Lung (tissue), 12 donors: ENCODE results near the gene KIF26B. TPM values are rescaled to one million over a fixed set of nuclear protein-coding genes. Genes with fewer than 3 reads are reported as not detected.

ENCODE experiments used
- ATAC-seq: fragments of 200-7000 bp; cut with Tn5 transposase; one replicate; pipeline ENCODE4 v1.9.1; 2020; ENCODE audit warnings: moderate number of reproducible peaks; ENCODE audit not compliant: insufficient read depth, low FRiP score
- DNase-seq, 3 donors: peaks; one replicate each; pipeline ENCODE4 v3.0.0-alpha.2; 2013 to 2017
- H3K27ac ChIP-seq, 2 donors: one replicate each; pipeline ENCODE4 v1.5.1; 2013; ENCODE audit warnings: mild to moderate bottlenecking in 2 of 2, moderate library complexity in 2 of 2, control low read depth in 1 of 2, inconsistent platforms in 1 of 2, low read depth in 1 of 2, low read length in 1 of 2
- H3K27me3 ChIP-seq, 3 donors: one replicate each; pipeline ENCODE4 v1.5.1; 2013; ENCODE audit warnings: low read length in 2 of 3; ENCODE audit not compliant: control insufficient read depth in 3 of 3, insufficient read depth in 3 of 3
- H3K36me3 ChIP-seq, 4 donors: one replicate each; pipeline ENCODE4 v1.5.1; 2013; ENCODE audit warnings: low read length in 4 of 4, mild to moderate bottlenecking in 1 of 4, moderate library complexity in 1 of 4; ENCODE audit not compliant: control insufficient read depth in 4 of 4, insufficient read depth in 4 of 4
- H3K4me1 ChIP-seq, 5 donors: one replicate each; pipeline ENCODE4 v1.5.1; 2013; ENCODE audit warnings: low read length in 5 of 5, mild to moderate bottlenecking in 2 of 5, moderate library complexity in 1 of 5; ENCODE audit not compliant: control insufficient read depth in 5 of 5, insufficient read depth in 5 of 5
- H3K4me3 ChIP-seq: one replicate; pipeline ENCODE4 v1.5.1; 2013; ENCODE audit warnings: mild to moderate bottlenecking, control low read depth, moderate library complexity
- H3K9ac ChIP-seq, 2 donors: one replicate each; pipeline ENCODE4 v1.5.1; 2013; ENCODE audit warnings: low read length in 2 of 2, control low read depth in 1 of 2; ENCODE audit not compliant: insufficient read depth in 1 of 2
- H3K9me3 ChIP-seq, 4 donors: one replicate each; pipeline ENCODE4 v1.5.1; 2013; ENCODE audit warnings: low read length in 3 of 4, mild to moderate bottlenecking in 1 of 4, moderate library complexity in 1 of 4; ENCODE audit not compliant: control insufficient read depth in 4 of 4, insufficient read depth in 3 of 4
- CTCF ChIP-seq: IDR thresholded peaks from 2 replicates; pipeline ENCODE4 v1.5.1; 2012; ENCODE audit warnings: mild to moderate bottlenecking; ENCODE audit errors: control extremely low read depth, extremely low read depth
- WGBS, 2 donors: extraction: QIAGEN DNeasy Blood & Tissue Kit; methylation state at CpG; one replicate each; pipeline ENCODE4 v1.1.7; 2013; 5-methylcytosine and 5-hydroxymethylcytosine counted together
- polyA plus RNA-seq, 2 donors: library from polyadenylated mRNA; stranded (reverse); fragments of 200-250 nt; gene quantifications; one replicate each; pipeline ENCODE4 v1.2.1, GENCODE V29; 2013
- total RNA-seq, 2 donors: library from RNA; depleted of rRNA in 1 of 2; stranded (reverse); fragments of >200 nt in 1 of 2; gene quantifications; one replicate each; pipeline ENCODE4 v1.2.1, GENCODE V29; 2014 to 2021
- donor health status: control.
- donor health status: control.
- donor health status: Bipolar disorder and iron deficiency.
- donor health status: healthy.
- donor health status: DM: yes; HTN: yes; CAD: no.

Gene KIF26B
- total and polyA plus RNA-seq, 4 donors, result 0.61 to 6.7 (median 2.2) TPM

GRCh38 chr1:245649666-245650065 lies 494.9 kb downstream of the KIF26B start:
- peaks cover 0 to 3% (median 0%) of the 10 kb centered on the region in 4 donors for H3K9me3 ChIP-seq
- H3K4me1 ChIP-seq, result peaks cover 0 to 18% (median 3%) of the 10 kb centered on the region in 5 donors
- no peak for TF ChIP-seq CTCF
- no peaks in the 10 kb centered on the region for H3K27me3 ChIP-seq
- 94 to 95% methylated on average over 5 of the region's 5 CpGs for WGBS, 2 donors
- no peak for DNase-seq
- no peak overlapping the region for H3K9ac ChIP-seq
- ATAC-seq, result no peak
- no peak overlapping the region for H3K27ac ChIP-seq
- H3K36me3 ChIP-seq, result no peaks in the 10 kb centered on the region
- no peak overlapping the region for H3K4me3 ChIP-seq

GRCh38 chr1:245650441-245650960 lies 495.7 kb downstream of the KIF26B start:
- H3K9ac ChIP-seq, result no peak overlapping the region
- peaks cover 0 to 3% (median 0%) of the 10 kb centered on the region in 4 donors for H3K9me3 ChIP-seq
- no peaks in the 10 kb centered on the region for H3K27me3 ChIP-seq
- no peak overlapping the region for H3K27ac ChIP-seq
- no peak for TF ChIP-seq CTCF
- ATAC-seq (no peak), DNase-seq (peak; percentile 45 to 81 (median 81))
- WGBS, 2 donors, result 90 to 91% methylated on average over 7 of the region's 7 CpGs
- no peak overlapping the region for H3K4me3 ChIP-seq
- peaks cover 0 to 18% (median 4%) of the 10 kb centered on the region in 5 donors for H3K4me1 ChIP-seq
- no peaks in the 10 kb centered on the region for H3K36me3 ChIP-seq

- no peaks in the 10 kb centered on the region for H3K36me3 ChIP-seq
- ATAC-seq, result no peak
- H3K27ac ChIP-seq, result no peak overlapping the region
- no peaks in the 10 kb centered on the region for H3K27me3 ChIP-seq
- DNase-seq, result peak in 2 of 3 donors; percentile 41 to 56
- H3K9ac ChIP-seq, result no peak overlapping the region
- 63 to 83% methylated on average over 3 of the region's 3 CpGs for WGBS, 2 donors
- H3K4me3 ChIP-seq, result no peak overlapping the region
- peaks cover 0 to 18% (median 4%) of the 10 kb centered on the region in 5 donors for H3K4me1 ChIP-seq
- peaks cover 0 to 3% (median 0%) of the 10 kb centered on the region in 4 donors for H3K9me3 ChIP-seq
- no peak for TF ChIP-seq CTCF
These were observed 496.3 kb downstream of the KIF26B start for GRCh38 chr1:245651093-245651492.

GRCh38 chr1:245652116-245652515 lies 497.3 kb downstream of the KIF26B start:
- Histone ChIP-seq H3K9me3 (peaks cover 0 to 3% (median 0%) of the 10 kb centered on the region in 4 donors), H3K4me3 (no peak overlapping the region)
- no peak for TF ChIP-seq CTCF

More at GRCh38 chr1:245652116-245652515, 497.3 kb downstream of the KIF26B start:
- ATAC-seq (no peak), DNase-seq (no peak)
- no peaks in the 10 kb centered on the region for H3K27me3 ChIP-seq
- H3K4me1 ChIP-seq, result peaks cover 0 to 18% (median 4%) of the 10 kb centered on the region in 5 donors
- 96 to 98% methylated on average over 4 of the region's 4 CpGs for WGBS, 2 donors
- H3K9ac ChIP-seq, result no peak overlapping the region
- no peak overlapping the region for H3K27ac ChIP-seq
- no peaks in the 10 kb centered on the region for H3K36me3 ChIP-seq
